NCI-H748 (cell line): Measurements from ENCODE around the gene UBE2Q1.
A peak's percentile ranks its signal among the peaks of the same experiment; 100 is the strongest.
"Not testable (repeated sequence)": the region's sequence is repeated elsewhere in the genome, so short reads cannot be mapped to it uniquely, and the experiment has no call there.

Experiments used
- DNase-seq: peaks from one replicate; lab custom pipeline; 2025; ENCODE audit not compliant: unreplicated experiment; lab: John Stamatoyannopoulos, UW

The UBE2Q1 gene

DNA sequence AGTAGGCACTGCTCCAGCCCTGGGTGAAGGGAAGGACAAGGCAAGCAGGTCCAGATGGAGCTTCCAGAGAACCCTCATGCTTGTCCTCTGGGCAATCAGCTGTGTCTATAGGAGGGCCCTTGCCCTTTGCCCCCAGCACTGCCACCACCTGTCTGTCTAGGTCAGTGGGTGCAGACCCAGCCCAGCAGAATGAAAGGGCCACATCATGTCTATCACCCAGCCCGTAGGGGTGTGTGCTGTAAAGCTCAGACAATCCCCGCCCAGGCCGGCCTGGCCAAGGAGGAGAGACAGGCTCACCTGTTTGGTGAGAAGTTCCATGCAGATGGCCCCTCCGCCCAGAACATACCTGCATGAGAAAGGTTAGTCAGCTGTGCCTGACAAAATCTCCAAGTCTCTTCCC, 7.0 kb downstream of the UBE2Q1 start:
- no peak for DNase-seq

DNA sequence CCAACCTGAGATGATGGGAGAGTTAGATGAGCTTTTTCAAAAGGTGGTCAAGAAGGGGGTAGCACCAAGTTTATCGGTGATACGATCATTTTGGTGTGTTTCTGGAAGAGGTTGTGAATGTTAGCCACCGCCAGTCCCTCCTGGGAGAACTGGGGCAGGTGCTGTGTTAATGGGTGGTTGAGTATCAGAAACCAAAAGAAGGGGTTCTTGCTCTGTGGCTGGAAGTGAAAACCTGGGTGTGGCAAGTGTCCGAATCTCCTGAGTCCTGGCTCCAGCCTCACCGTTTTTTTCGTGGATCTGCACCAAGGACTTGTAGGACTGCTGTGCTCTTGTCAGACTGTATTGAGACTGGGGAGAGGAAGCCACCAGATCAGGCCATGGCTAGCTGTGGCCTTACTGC, 7.8 kb downstream of the UBE2Q1 start:
- DNase-seq = no peak

DNA sequence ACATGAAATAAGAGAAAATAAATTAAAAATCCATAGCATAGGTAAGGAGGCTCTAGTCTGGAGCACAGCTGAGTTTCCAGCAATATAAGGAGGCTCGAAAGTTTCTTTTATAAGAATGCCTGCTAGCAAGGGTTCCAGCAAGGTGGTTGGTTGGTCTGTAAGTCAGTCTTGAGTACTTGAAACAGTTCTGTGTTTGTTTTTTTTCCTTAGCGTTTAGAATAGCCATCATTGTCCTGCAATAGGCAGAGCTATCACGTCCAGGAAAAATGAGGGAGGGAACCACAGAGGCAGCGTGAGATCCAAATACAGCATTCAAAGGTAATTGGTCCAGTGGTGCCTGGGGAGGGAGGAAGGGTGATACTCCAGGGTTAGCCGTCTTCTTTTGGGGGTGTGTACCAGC, 8.4 kb downstream of the UBE2Q1 start:
- DNase-seq = no peak

DNA sequence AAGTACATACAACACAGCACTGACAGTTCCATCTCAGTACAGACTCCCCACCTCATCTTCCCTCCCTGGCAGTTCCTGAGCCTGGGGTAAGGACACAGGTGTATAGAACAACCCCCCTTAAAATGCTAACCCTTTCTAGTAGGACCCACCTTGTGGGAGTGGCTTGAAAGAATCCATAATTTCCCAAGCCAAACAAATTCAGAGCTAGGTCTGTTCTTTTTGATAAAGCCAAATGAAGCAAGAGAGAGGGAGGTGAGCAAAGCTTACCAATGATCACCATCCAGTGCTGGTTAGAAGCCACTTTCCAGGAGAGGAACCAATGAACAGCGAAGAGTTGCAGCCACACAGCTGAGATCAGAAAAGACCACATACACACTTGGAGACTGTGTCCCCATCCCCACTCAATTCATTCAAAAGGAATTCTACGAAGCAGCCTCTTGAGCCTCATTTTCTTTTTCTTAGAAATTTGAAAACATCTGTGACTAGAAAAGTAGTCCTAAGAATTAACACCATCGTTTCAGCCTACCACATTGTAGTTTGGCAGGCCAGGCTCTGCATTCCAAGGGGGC, 9.2 kb downstream of the UBE2Q1 start:
- no peak for DNase-seq

DNA sequence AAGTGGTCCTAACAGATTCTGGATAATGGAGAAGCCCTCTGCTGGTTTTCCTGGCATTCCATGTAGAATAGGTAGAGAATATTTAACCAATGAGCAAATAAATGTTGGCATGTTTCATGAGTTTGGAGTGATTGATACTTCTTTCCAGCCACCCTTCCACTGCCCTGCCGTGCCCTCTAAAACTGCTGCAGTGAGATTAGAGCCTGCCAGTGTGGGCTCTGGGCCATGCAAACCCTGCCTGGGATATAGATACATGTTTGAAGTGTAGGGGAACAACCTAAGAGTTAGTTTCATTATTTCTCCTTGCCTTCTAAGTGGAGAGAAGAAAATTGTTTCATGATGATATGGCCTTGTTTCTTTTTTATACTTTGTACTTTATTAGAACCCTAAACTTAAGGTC, 10.4 kb downstream of the UBE2Q1 start:
- DNase-seq = no peak

DNA sequence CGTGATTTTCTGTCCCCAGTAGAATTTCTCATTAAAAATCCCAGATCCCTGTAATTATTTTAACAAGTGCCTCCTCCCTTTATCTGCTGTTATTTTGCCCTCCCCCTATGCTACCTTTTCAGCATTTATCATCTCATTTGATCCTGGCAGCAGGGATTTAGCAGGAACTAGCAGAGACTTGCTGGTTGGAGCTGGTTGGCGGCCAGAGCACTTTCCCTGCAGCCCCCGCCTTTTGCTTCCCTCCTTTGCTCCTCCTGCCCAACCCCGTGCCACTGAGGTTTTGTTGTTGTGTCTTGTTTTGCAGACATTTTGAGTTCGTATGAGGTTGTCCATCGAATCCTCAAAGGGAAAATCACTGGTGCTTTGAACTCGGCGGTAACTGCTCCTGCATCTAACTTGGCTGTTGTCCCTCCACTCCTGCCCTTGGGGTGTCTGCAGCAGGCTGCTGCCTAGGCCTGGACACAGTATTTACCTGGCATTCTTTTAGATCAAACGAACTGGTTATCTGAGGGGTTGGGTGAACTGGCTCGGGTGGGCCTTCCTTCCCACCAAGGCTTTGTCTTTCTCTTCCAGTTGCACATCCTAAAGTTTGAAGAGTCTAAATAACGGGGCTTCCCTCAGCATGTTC, 11.2 kb downstream of the UBE2Q1 start:
- DNase-seq = no peak

DNA sequence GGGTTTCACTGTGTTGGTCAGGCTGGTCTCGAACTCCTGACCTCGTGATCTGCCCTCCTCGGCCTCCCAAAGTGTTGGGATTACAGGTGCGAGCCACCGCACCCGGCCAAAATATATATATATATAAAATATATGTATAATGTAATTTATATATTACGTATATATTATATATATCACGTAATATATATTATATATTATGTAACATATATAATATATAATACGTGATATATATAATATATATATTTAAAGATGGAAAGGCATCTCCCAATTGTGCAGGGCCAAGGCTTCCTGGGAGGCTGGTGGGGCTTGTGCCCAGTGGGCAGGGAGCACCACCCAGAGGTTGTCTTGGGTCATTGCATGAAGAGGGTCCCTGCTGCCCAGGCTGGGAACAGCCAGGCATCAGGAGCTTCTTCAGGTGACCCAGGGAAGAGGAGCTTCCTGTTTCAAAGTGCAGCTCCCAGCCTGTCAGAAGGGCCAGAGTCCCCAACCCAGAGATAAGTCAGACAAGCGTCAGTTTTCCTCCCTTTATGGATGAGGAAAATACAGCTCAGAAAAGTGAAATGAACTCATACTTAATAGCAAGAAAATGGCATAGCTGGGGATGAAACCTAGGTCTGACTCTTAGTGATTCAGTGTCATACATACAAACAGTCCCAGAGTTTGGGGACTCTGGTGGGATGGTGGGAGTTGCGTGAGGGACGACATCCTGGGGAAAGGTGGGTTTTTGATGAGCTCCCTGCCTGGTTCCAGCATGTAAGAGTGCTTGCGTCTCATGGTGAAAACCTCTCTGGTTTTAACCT, 12.0 kb downstream of the UBE2Q1 start:
- DNase-seq = peak; percentile 63

DNA sequence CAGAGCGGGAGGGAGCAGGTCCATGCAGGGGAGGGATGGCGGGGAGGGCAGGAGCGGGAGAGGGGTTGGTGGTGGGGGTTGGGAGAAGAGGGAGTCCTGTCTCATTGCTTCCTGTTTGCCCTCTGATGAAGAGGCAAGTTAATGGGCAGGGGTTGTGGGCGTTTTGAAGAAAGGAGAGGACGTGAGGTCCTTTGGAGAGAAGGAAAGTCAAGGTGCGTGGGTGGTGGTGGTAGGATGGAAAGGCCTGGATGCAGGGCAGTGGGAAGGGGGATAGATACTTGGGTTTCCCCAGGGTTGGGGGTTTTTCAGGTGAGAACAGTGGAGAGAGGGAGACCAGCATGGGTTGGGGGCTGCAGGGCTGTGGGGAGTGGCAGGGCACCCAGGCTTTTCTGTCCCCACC, 17.2 kb downstream of the UBE2Q1 start:
- DNase-seq = no peak

DNA sequence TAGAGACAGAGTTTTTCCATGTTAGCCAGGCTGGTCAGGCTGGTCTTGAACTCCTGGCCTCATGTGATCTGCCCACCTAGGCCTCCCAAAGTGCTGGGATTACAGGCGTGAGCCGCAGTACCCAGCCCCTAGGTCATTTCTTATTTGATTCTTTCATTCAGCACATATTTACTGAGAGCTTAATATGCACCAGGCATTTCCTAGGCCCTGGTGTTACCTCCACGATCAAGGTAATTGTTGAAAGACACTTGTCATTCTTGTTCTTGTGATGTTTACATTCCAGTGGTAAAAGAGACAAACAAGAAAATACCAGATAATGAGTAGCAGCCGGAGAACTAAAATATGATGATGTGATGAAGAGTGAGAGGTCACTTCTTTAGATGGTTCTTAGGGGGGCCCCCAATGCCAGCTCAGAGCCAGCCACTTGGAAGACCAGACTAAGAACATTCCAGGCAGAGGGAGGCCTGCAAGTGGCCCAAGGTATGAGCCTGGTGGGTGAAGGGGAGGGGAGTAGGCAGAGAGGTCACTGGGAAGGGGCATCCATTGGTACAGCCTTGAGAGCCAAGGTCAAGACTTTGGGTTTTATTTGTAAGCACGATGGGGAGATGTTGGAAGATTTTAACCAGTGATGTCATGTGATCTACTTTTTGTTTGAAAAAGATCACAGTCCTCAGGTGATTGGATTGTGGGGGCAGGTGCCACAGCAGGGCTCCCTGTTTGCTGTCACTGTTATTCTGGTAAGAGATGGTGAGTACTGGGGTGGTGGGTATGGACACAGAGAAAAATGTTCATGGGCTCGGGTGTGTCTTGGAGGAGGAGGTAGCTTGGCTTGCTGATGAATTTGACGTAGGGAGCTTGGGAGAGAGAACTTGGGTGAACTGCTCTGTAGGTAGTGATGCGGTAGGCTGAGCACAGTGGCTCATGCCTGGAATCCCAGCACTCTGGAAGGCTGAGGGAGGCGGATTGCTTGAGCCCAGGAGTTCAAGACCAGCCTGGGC, 18.7 kb downstream of the UBE2Q1 start:
- DNase-seq = no peak

DNA sequence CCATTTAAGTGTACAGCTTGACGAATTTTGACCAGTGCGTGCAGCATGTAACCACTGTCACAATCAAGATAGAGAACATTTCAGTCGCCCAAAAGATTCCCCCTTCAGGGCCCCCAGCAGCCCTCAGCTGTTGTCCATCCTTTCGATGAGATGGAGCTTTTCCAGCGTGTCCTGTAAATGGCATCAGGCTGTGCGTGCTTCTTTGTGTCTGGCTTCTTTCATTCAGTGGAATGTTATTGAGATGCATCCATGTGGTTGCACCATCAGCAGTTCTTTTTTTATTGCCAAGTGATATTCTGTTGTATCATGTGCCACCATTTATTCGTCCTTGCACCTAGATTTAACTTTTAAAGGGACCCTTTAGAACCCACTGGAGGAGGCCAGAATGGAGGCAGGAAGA, 21.9 kb downstream of the UBE2Q1 start:
- no peak for DNase-seq

DNA sequence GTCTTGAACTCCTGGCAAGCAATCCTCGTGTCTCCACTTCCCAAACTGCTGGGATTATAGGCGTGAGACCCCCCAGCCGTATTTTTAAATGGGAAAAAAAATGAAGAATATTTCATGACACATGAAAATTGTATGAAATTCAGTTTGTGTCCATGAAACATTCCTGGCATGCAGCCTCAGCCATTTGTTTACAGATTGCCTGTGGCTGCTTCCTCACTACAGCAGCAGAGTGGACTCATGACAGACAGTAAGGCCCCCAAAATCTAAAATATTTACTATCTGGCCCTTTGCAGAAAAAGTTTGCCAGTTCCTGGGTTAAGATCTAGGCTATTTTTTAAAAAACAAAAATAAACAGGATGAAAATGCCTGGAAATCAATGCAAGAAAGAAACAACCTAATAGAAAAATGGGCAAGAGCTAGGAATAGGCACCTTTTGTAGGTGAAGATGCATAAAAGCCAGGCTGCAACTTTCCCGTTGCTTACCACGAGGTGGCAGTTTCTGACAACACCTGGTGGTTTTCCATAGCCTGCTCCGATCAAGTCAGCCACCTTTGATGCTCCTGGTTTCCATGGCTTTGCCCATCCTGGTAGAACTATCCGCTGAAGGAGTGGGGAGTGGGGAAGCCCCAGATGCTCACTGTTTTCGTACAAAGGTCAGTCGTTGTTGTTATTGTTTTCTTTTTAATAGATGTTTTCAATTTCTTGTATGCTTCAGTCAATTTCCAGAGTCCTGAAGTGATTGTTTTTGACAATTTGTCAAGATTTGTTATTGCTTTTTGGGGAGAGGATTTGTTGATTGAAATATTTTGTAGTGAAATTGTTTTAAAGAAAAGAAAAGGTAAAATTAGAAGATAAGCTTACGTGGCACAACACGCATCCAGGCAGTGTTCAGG, 24.3 kb downstream of the UBE2Q1 start:
- peak; percentile 79 for DNase-seq

DNA sequence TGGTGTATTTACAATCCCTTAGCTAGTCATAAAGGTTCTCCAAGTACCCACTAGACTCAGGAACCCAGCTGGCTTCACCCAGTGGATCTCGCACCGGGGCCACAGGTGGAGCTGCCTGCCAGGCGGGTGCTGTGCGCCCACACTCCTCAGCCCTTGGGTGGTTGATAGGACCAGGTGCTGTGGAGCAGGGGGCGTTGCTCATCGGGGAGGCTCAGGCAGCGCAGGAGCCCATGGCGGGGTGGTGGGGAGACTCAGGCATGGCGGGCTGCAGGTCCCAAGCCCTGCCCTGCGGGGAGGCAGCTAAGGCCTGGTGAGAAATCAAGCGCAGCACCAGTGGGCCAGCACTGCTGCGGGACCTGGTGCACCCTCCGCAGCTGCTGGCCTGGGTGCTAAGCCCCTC, 26.5 kb downstream of the UBE2Q1 start:
- DNase-seq = not testable (repeated sequence)

DNA sequence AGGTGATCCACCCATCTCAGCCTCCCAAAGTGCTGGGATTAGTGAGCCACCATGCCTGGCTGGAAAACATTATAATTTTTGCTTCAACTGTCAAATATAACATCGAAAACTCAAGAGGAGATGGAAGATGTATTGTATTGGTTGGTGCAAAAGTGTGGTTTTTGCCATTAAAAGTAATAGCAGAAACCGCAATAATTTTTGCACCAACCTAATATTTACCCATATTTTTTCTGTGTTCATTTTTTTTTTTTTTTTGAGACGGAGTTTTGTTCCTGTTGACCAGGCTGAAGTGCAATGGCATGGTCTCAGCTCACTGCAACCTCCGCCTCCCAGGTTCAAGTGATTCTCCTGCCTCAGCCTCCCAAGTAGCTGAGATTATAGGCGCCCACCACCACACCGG, 29.2 kb downstream of the UBE2Q1 start:
- DNase-seq = no peak

DNA sequence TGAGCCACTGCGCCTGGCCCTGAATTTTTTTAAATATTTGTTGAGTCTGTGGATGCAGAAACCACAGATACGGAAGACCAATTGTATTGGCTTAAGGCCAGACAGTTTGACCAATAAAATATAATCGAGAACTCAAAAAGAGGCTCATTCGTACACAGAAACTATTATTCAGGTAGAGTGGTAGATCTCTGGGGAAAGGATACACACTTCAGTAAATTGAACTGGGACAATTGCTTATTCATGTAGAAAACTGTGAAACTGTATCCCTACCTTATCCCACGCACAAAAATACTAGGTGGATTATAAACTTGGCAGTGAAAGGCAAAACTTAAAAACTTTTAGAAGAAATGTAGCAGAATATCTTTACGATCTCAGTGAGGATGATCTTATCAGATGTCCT, 31.3 kb downstream of the UBE2Q1 start:
- DNase-seq = no peak

DNA sequence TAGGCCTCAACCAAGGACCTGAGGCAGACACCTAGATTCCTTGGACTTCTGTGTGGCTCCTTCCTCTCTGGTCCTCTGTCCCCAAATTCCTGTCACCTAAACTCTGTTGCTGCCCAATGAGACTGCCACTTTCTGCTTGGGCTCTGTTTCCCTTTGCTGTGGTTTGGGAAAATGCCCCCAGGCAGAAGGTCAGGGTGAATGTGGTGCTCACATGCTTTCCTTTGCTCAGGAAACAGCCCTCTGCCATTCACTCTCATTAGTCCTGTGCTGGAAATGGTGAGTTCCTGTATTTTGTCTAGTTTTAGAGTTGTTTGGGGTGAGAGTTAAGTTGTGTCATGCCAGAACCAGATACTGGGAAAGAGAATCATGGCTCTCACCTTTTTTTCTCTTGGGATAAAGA, 33.6 kb downstream of the UBE2Q1 start:
- DNase-seq = no peak

DNA sequence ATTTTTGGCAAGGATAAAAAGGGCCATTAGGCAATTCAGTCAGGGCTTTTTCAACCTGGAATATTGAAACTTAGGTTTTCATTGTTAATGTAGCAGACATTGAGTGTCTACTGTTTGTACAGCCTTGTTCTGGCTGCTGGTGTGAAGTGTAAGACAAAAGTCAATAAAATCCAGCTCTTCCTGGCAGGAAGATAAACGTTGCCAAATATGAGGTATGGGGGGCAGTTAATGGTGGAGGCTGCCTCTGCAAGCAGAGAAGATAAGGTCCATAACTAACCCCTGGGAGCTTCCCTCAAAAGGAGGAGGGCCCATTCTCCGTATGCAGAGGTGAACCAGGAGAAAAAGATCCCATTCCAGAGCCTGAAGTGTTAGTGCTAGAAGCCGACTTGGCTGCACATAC, 36.8 kb downstream of the UBE2Q1 start:
- DNase-seq = peak; percentile 9

DNA sequence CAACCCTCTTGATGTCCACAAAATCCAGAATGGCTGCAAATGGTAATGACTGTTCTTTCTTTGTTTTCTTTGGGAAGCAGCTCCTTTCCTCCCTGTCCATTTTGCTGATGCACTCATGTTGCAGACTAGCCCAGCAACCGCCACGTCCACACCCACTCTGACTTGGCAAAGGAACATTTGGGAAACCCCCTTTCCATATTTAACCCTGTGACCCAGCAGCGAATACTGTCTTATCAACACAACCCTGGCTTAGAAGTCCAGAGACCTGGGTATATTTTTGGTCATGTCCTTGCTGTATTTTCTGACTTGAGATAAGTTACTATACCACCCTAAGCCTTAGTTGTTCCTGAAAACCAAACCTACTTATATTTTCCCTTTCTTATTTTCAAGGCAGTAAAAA, 38.1 kb downstream of the UBE2Q1 start:
- no peak for DNase-seq

DNA sequence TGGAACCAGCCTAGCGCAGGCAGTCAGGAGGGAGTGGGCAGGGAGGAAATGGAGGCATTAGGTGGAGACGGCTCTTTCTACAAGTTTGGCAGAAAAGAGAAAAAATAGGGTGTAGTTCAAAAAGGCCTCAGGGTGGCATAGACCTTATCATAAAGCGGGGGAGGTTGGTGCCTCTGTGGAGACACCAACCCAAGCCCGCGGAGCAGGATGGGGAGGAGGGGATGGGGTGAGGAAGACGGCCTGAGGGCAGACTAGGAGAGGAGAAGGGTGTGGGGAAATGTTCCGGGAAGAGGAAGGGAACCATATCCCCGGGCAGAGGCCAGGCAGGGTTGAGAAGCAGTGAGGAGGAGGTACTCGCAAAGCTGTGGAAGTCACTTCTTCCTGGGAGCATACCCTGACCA, 38.9 kb downstream of the UBE2Q1 start:
- DNase-seq = no peak

DNA sequence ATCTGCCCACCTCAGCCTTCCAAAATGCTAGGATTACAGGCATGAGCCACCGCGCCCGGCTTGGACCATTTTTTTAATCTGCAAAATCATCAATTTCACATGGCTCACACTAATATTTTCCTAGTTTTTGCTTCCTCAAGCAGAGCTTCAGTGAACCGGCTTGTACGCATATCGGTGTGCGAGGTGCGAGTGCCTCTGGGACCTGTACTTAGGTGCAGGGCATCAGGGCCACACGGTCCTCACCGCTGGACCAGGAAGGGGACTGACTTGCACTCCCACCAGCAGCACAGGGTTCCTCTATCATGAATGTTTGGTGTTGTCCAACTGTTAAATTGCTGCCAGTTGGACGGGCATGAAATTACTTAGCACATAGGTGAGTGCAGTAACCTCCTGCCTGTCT, 40.8 kb downstream of the UBE2Q1 start:
- no peak for DNase-seq

DNA sequence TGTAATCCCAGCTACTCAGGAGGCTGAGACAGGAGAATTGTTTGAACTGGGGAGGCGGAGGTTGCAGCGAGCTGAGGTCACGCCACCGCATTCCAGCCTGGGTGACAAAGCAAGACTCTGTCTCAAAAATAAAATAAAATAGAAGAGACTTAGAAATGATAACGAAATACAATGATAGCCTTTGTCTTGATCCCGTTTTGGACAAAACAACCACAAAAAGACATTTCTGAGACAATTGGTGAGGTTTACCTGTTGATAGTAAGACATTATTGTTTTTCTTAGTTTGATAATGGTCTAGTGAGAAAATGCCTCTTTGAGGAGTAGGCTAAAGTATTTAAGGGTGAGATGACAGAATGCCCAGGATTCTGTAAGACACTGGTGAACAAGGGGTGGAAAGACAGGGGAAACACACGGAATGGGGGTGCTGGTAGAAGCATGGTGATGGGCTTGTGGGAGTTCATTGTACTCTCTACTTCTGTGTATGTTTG, 44.4 kb downstream of the UBE2Q1 start:
- DNase-seq = no peak
